Stomach smooth muscle (tissue), 2 donors: Measurements from ENCODE around the gene SLC39A11.

Experiments
- H3K27ac ChIP-seq: one replicate; pipeline ENCODE4 v1.7.0; 2013; ENCODE audit warnings: mild to moderate bottlenecking, low read length, inconsistent platforms
- H3K27me3 ChIP-seq, 2 donors: one replicate each; pipeline ENCODE4 v1.7.0; 2013; ENCODE audit warnings: low read length in 2 of 2; ENCODE audit not compliant: insufficient read depth in 2 of 2, control insufficient read depth in 1 of 2
- H3K36me3 ChIP-seq, 2 donors: one replicate each; pipeline ENCODE4 v1.7.0; 2013; ENCODE audit warnings: low read length in 2 of 2; ENCODE audit not compliant: control insufficient read depth in 2 of 2, insufficient read depth in 2 of 2
- H3K4me1 ChIP-seq: one replicate; pipeline ENCODE4 v1.7.0; 2013; ENCODE audit warnings: low read length; ENCODE audit not compliant: control insufficient read depth, insufficient read depth
- H3K4me3 ChIP-seq, 2 donors: one replicate each; pipeline ENCODE4 v1.7.0; 2013; ENCODE audit warnings: low read length in 2 of 2
- H3K9ac ChIP-seq, 2 donors: one replicate each; pipeline ENCODE4 v1.7.0; 2013; ENCODE audit warnings: low read length in 2 of 2, mild to moderate bottlenecking in 1 of 2
- H3K9me3 ChIP-seq, 2 donors: one replicate each; pipeline ENCODE4 v1.7.0; 2013; ENCODE audit warnings: low read length in 2 of 2; ENCODE audit not compliant: control insufficient read depth in 2 of 2
- donor health status: healthy.
- donor health status: Pancreatic carcinoma.

SLC39A11 gene

DNA sequence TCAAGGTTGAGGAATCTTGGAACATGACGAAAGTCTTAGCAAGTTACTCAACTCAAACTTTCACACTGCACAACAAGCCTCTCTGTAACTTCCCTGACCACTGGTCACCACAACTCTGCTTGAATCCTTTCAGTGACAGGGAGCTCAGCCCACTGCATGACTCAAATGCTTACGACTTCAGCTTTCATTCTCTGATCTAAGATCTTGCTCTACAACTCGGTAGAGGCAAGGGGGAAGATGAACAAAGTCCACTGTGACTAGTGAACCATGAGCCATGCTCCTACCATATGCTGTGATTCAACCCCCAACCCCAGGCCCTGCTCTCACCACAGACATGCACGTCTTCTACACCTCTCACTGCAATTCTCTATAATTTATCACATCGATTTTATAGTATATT lies 160.9 kb downstream of the SLC39A11 start:
- Histone ChIP-seq H3K4me3 (no peak overlapping the region), H3K9ac (no peak overlapping the region), H3K9me3 (no peaks in the 10 kb centered on the region), H3K4me1 (no peaks in the 10 kb centered on the region), H3K36me3 (no peaks in the 10 kb centered on the region), H3K27me3 (no peaks in the 10 kb centered on the region), H3K27ac (no peak overlapping the region)

DNA sequence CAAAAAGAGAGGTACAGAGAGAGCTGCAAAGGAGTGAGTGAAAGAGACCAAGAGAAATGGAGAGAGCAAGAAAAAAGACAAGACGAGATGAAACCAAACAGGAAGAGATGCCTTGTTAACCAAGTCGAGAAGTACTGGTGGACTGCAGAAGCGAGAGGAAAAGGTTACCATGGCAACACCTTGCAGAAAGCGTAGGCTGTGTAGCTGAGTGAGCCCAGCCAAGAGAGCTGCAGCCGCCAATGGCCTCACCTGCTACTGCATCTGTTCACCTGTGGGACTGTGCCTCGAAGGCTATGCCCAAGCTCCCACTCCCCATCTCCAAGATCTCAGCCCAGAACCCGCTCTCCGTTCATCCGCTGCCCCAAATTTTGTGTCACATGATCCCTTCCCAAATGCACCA lies 161.3 kb downstream of the SLC39A11 start:
- H3K27ac ChIP-seq, result no peak overlapping the region
- H3K27me3 ChIP-seq, result no peaks in the 10 kb centered on the region
- no peaks in the 10 kb centered on the region for H3K36me3 ChIP-seq
- no peaks in the 10 kb centered on the region for H3K4me1 ChIP-seq
- no peaks in the 10 kb centered on the region for H3K9me3 ChIP-seq
- H3K4me3 ChIP-seq, result no peak overlapping the region
- no peak overlapping the region for H3K9ac ChIP-seq

DNA sequence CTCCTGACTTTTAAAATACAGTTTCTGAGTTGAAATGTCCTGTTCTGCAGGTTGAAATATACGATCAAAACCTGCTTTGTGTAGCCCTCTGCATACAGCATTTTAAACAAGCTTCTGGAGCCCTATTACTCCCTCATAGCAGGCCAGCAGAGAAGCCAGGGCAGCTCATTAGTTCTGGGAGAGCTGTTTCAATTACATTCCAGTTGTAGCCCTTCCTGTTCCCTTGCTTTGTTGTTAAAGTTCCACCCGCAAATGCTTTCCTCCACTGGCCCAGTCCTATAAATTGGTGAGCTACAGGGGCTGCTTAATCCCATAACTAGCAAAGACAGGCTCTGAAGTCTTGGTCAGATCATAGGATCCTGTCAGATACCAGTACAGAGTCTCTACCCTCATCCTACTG lies 162.5 kb downstream of the SLC39A11 start:
- H3K4me1 ChIP-seq, result no peaks in the 10 kb centered on the region
- H3K27ac ChIP-seq, result no peak overlapping the region
- H3K9ac ChIP-seq, result no peak overlapping the region
- no peaks in the 10 kb centered on the region for H3K36me3 ChIP-seq
- H3K9me3 ChIP-seq, result no peaks in the 10 kb centered on the region
- no peaks in the 10 kb centered on the region for H3K27me3 ChIP-seq
- no peak overlapping the region for H3K4me3 ChIP-seq

DNA sequence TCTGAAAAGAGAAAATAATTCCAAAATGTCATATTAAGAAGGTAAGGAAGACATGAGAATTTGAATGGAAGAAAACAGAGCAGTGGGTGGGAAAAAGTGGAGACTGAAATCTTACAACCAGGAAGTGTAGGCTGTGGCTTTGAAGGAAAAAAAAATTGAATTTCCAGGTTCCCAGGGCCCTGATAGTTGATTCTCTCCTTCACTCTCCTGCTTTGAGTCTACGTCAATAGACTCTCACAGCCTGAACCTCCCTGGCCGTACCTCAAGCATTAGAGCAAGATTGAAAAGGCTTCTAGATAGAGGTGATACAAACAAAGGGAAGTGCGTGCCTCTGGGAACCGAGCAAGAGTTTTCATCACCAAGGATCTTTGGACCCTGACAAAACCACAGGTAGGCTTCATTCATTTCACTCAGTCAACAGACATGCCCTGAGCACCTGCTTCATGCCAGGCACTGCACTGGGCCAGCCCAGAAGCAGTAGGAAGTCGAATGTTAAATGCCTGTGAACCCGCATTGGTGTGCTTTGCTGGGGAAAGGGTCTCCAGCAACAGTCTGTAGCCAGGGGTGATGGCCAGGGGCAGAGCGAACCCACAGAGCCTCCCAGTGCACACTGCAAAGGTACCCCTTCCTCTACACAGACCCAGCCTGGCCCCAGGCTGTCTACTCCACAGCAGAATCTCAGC lies 163.9 kb downstream of the SLC39A11 start:
- H3K27me3 ChIP-seq, result no peaks in the 10 kb centered on the region
- no peaks in the 10 kb centered on the region for H3K4me1 ChIP-seq
- no peaks in the 10 kb centered on the region for H3K9me3 ChIP-seq
- H3K27ac ChIP-seq, result no peak overlapping the region
- no peaks in the 10 kb centered on the region for H3K36me3 ChIP-seq
- no peak overlapping the region for H3K9ac ChIP-seq
- no peak overlapping the region for H3K4me3 ChIP-seq

DNA sequence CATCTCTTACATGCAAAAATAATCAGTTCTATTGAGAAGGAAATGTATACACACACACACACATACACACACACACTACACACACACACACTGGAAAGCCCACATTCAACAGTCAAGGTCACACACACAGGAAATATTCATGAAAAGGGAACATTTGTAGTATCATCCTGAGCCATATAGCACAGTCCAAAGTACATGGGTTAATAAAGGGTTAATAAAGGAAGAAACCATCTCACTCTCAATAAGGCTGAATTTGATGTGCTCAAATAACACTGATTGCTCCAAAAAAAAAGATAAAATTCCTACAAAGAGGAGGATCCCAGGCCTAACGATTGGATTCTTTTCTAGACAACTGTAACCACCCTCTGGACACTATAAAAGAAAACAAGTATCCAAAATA lies 164.7 kb downstream of the SLC39A11 start:
- no peak overlapping the region for H3K27ac ChIP-seq
- no peaks in the 10 kb centered on the region for H3K4me1 ChIP-seq
- no peaks in the 10 kb centered on the region for H3K9me3 ChIP-seq
- H3K36me3 ChIP-seq, result no peaks in the 10 kb centered on the region
- no peaks in the 10 kb centered on the region for H3K27me3 ChIP-seq
- no peak overlapping the region for H3K4me3 ChIP-seq
- H3K9ac ChIP-seq, result no peak overlapping the region

DNA sequence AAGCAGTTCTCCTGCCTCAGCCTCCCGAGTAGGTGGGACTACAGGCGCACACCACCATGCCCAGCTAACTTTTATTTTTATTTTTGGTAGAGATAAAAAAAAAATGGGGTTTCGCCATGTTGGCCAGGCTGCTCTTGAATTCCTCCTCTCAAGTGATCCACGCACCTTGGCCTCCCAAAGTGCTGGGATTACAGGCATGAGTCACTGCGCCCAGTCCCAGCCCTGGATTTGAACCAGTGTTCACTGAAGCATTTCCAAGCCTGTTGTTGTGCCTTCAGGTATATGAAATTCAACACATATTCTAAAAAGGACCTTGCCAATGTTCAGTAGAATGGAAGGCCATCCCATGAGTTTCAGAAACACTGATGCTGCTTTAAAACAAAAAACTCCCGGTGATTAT lies 165.3 kb downstream of the SLC39A11 start:
- Histone ChIP-seq H3K4me3 (no peak overlapping the region), H3K4me1 (no peaks in the 10 kb centered on the region), H3K27ac (no peak overlapping the region), H3K27me3 (no peaks in the 10 kb centered on the region), H3K9ac (no peak overlapping the region), H3K36me3 (no peaks in the 10 kb centered on the region), H3K9me3 (no peaks in the 10 kb centered on the region)

DNA sequence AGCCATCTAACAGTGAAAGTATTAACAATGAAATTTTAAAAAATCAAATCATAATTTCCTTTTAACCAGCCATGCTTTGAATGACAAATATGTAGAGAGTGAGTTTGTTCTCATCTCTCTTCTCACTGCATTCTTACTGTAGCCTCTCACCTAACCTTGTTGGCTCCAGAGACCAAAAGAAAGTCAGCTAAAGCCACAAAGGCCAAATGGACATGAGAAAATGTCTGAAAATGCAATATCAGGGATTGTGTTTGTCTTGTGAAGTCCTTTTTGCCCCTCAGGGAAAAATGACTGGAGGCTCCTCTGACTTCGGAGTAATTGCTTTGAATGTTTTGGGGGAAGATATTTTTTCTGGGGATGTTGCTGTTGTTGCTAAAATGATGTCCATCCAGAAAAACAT lies 166.3 kb downstream of the SLC39A11 start:
- H3K9ac ChIP-seq, result no peak overlapping the region
- H3K4me3 ChIP-seq, result no peak overlapping the region
- H3K27ac ChIP-seq, result no peak overlapping the region
- no peaks in the 10 kb centered on the region for H3K36me3 ChIP-seq
- no peaks in the 10 kb centered on the region for H3K4me1 ChIP-seq
- H3K9me3 ChIP-seq, result no peaks in the 10 kb centered on the region
- no peaks in the 10 kb centered on the region for H3K27me3 ChIP-seq

DNA sequence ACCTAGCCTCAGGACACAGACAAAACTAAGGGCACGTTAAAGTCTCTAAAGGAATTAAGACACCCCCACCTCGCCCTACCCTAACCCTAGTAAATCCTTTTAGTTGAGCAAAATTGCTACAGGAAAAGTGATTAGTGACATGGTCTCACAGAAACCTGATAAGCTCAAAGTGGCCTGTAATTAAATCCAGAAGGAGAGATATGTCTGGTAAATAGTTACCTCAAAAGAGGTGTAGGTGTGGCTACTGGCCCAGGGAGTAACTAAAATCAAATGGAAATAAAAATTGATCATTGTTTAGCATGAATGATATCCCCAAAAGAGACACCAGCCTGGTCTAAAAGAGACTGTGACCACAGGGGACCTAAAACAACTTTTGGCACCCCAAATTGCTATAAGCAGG lies 168.3 kb downstream of the SLC39A11 start:
- H3K9ac ChIP-seq, result no peak overlapping the region
- H3K4me1 ChIP-seq, result no peaks in the 10 kb centered on the region
- H3K27me3 ChIP-seq, result no peaks in the 10 kb centered on the region
- no peak overlapping the region for H3K27ac ChIP-seq
- no peaks in the 10 kb centered on the region for H3K9me3 ChIP-seq
- H3K36me3 ChIP-seq, result no peaks in the 10 kb centered on the region
- H3K4me3 ChIP-seq, result no peak overlapping the region

DNA sequence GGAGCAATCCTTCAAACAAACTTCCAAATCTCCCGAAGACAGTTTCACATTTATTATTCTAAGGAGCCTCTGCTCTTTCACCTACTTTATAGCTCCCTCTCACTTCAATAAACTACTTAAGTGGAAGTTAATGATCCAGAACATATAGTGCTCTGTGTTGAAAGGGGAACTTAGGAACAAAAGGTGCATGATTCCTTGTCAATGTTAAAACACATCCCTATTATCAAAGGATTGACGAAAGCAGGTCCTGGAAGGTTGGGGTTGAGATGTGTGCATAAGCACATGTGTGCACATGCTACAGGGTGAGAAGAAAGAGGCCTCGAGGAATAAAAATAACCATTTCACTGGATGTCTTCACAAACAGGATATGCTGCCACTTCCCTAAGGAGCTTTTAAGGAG lies 170.3 kb downstream of the SLC39A11 start:
- Histone ChIP-seq H3K27ac (no peak overlapping the region), H3K4me1 (no peaks in the 10 kb centered on the region), H3K9me3 (no peaks in the 10 kb centered on the region)

DNA sequence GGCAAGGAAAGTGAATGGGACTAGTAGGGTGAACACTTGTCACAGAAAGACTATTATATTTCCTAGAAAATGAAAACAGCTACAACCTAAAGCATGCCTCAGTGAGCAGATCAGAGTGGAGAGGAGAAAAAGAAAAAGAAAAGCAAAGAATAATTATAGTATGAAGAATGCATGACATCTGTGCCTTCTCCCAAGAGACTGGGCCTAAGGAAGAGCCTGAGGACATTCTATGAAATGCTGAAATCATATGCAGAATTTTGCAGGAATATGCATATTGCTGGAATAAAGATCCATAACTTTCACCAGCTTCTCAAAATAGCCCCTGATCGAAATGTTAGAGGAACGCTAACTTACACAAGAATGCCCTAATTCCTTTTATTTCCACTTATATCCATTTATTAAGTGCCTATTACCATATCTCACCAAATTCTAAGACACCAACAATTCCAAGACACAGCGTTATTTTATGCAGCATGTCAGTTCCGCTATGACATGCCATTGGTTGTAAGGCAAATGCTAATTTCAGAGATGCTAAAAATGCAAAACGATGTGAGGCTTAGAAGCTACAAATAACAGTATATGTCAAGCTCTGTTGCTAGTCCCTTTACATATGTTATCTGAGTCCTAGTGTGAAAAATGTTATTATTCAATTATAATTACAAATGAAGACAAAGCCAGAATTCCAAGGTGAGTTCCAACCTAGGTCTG lies 171.0 kb downstream of the SLC39A11 start:
- Histone ChIP-seq H3K36me3 (no peaks in the 10 kb centered on the region), H3K27ac (no peak overlapping the region), H3K4me1 (no peaks in the 10 kb centered on the region), H3K27me3 (no peaks in the 10 kb centered on the region), H3K4me3 (no peak overlapping the region), H3K9ac (no peak overlapping the region), H3K9me3 (no peaks in the 10 kb centered on the region)

More for the DNA sequence above, 170.3 kb downstream of the SLC39A11 start:
- H3K36me3 ChIP-seq, result no peaks in the 10 kb centered on the region
- H3K4me3 ChIP-seq, result no peak overlapping the region
- H3K9ac ChIP-seq, result no peak overlapping the region
- no peaks in the 10 kb centered on the region for H3K27me3 ChIP-seq

DNA sequence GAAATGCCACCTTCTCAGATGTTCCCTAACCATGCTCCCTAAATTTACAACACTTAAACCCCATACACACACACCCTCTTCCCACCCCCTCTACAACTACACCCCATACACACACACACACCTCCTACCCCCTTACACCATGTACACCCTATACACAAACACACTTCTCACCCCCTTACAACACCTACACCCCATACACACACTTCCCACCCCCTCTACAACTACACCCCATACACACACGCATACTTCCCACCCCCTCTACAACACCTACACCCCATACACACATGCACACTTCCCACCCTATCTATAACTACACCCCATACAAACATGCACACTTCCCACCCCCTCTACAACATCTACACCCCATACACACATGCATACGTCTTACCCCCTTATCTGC lies 172.0 kb downstream of the SLC39A11 start:
- no peaks in the 10 kb centered on the region for H3K36me3 ChIP-seq
- H3K27me3 ChIP-seq, result no peaks in the 10 kb centered on the region
- no peaks in the 10 kb centered on the region for H3K9me3 ChIP-seq
- H3K27ac ChIP-seq, result no peak overlapping the region
- H3K9ac ChIP-seq, result no peak overlapping the region
- no peaks in the 10 kb centered on the region for H3K4me1 ChIP-seq
- H3K4me3 ChIP-seq, result no peak overlapping the region
